ENCODE results near the gene TXLNB.

GRCh38 chr6:139289233-139289632 lies 2.6 kb downstream of the TXLNB start:
- TF ChIP-seq CTCF (IDR thresholded peaks at IDR 0.05) (no peak), POLR2A (IDR thresholded peaks at IDR 0.05) (no peak)
